Loucy (cell line): Measurements from ENCODE around the gene ACOT4.

Source experiments
- CTCF ChIP-seq: fragments of 200-600 bp; sonication (generic); conservative IDR thresholded peaks from 2 replicates; pipeline ENCODE4 v1.5.1; 2014; ENCODE audit warnings: mild to moderate bottlenecking, antibody characterized with exemption, low read length
- EZH2phosphoT487 ChIP-seq: fragments of 200-600 bp; IDR thresholded peaks from 2 replicates; pipeline ENCODE4 v1.6.1; 2018; ENCODE audit warnings: antibody characterized with exemption, mild to moderate bottlenecking, moderate library complexity, borderline replicate concordance

GRCh38 chr14:73625706-73626105 lies 34.0 kb downstream of the ACOT4 start:
- TF ChIP-seq CTCF (no peak), EZH2phosphoT487 (no peak)
